Left forelimb (tissue), 1 donor: Measurements from ENCODE around the gene PLD1.
"Not testable (repeated sequence)": the region's sequence is repeated elsewhere in the genome, so short reads cannot be mapped to it uniquely, and the experiment has no call there.

Experiments used
- DNase-seq: peaks from one replicate; pipeline ENCODE4 v3.0.0-alpha.2; 2018; ENCODE audit warnings: low spot score

The PLD1 gene

GRCh38 chr3:171772427-171773056 is 37.7 kb downstream of the PLD1 start:
- DNase-seq = no peak

- DNase-seq = no peak
These were observed 39.3 kb downstream of the PLD1 start for GRCh38 chr3:171770689-171771620.

DNA sequence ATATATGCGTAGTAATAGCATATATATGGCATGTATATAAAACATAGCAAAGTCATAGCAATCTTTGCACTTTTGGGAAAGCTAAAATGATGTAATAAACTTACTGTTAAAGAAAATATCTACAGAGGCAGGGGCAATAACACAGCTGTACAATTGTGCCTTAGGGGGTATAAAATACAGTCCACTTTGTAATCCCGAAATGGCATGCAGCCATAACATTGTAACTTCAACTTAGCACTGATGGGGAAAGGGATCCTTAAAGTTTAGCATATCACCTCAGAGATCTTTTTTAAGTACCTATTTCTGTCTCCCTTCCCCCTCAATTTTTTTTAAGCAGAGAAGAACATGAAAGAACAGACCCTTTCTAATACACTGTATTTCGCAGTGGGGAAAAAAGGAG is 40.8 kb downstream of the PLD1 start:
- DNase-seq = no peak

GRCh38 chr3:171768986-171769385 is 41.3 kb downstream of the PLD1 start:
- no peak for DNase-seq

DNA sequence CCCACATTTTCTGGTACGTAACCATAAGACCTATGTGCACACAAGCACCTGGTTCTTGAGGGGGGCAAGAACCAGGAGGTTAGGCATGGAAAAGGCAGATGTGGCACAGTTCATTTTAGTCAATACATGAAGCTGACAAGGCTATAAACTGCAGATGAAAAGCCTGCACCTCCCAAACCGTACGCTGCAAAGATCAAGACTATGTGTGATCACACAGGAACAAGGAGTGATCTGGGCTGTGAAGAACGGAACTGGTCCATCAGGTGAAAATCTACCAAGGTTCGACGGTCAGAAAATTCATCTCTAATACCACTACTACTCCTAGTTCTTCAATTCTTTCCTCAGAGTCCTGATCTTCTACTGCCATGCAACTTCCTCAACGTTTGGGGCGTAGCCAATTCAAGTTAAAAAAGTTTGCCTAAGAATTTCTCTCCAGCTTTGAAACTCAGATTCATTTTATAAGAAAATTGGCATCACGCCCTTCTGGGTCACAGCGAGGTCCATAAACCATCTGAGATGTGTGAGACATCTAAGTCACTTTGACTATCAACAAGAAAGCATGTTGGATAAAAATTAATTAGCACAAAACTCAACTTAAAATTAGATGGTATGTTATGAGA is 41.9 kb downstream of the PLD1 start:
- DNase-seq = no peak

GRCh38 chr3:171765511-171765887 is 44.8 kb downstream of the PLD1 start:
- no peak for DNase-seq

DNA sequence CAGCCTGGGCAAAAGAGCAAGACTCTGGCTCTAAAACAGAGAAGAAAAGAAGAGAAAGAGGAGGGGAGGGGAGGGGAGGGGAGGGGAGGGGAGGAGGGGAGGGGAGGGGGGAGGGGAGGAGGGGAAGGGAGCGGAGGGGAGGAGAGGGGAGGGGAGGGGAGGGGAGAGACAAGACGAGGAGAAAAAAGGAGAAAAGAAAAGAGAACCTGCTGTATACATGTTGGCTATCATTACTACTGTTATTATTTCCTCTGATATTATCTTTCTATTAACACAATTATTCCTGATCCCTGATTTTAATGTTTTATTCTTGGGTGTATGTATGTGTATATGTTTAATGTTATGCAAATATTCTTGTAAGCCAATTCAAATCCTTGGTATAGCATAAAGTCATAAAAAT is 46.9 kb downstream of the PLD1 start:
- DNase-seq = no peak

- no peak for DNase-seq
These were observed 49.8 kb downstream of the PLD1 start for GRCh38 chr3:171760477-171760876.

DNA sequence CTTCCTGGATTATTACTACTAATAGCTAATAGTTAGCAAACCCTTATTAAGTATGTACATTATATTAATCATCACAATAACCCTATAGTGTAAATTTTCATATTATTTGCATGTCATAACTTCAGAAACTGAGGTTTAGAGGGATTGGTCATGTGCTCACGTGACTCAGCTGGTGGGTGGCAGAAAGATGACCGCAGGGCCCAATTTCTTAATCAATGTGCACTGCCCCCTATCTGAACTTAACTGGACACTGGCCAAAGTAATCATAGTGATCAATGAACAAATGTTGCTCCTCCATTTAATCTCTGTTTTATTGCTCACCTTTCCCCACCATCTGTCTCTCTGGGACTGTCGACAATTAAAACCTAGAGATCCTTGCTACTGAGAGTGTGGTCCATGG is 52.2 kb downstream of the PLD1 start:
- DNase-seq = no peak

DNA sequence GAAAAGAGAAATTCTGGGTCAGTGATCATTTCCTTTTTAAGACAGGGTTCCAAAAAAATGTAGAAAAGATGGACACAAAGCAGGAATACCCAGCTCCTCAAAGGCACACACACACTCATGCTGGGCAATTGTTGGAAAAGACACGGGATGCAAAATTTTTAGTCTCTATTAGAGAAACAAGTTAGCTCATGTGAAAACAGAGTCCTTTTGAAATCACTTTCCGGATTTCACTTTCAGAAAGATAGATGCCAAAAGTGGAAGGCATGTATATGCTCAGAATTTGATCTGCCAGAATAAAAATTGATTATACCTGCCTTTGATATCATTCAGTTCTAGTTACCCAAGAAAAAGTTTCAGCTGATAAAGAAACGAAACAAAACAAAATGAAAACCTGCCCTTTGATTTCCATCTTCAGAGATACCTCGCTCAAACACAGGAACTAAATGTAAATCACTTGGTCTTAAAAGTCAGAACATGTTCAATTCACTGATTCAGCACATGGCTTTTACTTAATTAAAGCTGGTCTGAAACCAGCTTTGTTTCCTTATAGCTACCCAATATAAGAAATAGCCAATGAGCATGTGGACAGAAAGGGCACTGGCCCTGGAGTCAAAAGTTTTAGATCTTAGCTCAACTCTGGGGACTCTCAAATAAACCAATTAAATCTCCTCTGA is 52.8 kb downstream of the PLD1 start:
- no peak for DNase-seq

- DNase-seq = no peak
These were observed 54.6 kb downstream of the PLD1 start for GRCh38 chr3:171755656-171756055.

DNA sequence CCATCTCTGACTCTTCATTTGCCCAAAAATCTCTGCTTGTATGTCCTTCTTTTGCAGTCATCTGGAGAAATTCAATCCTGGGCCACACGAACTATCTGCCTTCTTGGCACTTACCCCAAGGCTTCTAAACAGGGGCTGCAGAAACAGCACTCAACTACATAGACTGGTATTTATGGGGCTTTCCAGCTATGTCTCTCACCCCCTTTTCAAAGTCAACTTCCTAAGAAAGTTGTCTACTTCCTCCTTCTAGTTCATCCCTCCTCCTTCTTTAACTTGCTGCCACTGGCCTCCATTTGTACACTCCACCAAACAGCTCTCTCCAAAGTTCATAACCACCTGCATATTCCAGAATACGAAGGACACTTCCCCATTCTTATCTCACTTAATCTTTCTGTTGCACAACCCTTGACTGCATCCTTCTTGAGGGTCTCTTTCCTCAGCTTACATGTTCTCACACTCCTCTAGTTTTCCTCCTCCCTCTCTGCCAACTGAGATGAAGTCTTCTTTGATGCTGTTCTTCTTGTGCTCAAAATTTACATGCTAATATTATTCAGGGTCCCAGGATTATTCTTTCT is 55.2 kb downstream of the PLD1 start:
- no peak for DNase-seq

- DNase-seq = no peak
These were observed 56.4 kb downstream of the PLD1 start for GRCh38 chr3:171753665-171754408.

GRCh38 chr3:171753025-171753472 is 57.2 kb downstream of the PLD1 start:
- no peak for DNase-seq

- DNase-seq = no peak
These were observed 58.0 kb downstream of the PLD1 start for GRCh38 chr3:171752329-171752728.

- DNase-seq = no peak
These were observed 61.2 kb downstream of the PLD1 start for GRCh38 chr3:171749124-171749523.

GRCh38 chr3:171748064-171748924 is 62.0 kb downstream of the PLD1 start:
- no peak for DNase-seq

DNA sequence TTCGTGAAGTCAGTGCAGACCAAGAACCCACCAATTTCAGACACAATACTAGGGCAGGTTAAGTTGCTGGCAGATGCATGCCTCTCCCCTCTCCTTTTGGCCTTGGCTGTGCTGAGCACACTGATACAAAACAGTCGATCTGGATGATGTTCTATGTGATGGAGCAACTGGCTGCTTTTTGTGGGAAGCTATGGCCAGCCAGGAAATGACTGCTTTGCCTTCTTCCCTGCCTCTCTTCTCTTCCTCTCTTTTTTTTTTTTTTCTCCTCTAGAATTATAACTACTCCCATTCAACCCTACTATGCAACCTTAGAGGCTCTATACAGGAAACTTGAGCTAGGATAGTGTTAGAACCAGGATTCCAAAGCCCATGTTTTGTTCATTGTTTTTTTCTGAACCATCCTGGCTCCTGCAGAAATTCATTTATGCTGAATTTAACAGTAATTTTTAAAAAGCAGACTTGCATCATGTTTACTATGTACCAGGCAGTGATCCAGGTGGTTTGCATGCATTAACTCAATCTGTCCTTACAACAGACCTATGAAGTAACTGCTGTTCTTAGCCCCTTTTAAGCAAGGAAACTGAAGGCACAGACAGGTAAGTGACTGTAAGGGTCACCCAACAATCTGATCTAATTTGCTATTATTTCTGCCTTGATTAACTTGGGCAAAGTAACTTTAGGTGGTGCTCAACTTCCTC is 62.9 kb downstream of the PLD1 start:
- no peak for DNase-seq

- not testable (repeated sequence) for DNase-seq
These were observed 63.7 kb downstream of the PLD1 start for GRCh38 chr3:171746320-171747222.
